Measurements from ENCODE around the gene PSMC2.

GRCh38 chr7:103343332-103343731, 4.1 kb upstream of the PSMC2 start:
- no peak for TF ChIP-seq POLR2AphosphoS5 (IDR thresholded peaks at IDR 0.05; ENCODE audit: borderline replicate concordance, low read depth, low read length)
- TF ChIP-seq EZH2 (IDR thresholded peaks at IDR 0.05) = no peak
